ENCODE data around the gene CLEC9A. TPM values are rescaled to one million over a fixed set of nuclear protein-coding genes. Genes with fewer than 3 reads are reported as not detected.

CLEC9A gene
- polyA plus RNA-seq, 4 donors: 0.12 to 1.6 TPM; not detected in 2

- H3K36me3 ChIP-seq (ENCODE audit: control insufficient read depth in 3 of 3, insufficient read depth in 2 of 3, low read depth in 1 of 3, low read length in 3 of 3): no peaks in the 10 kb centered on the region
- FAIRE-seq (no peak), DNase-seq (no peak)
- H3K9me3 ChIP-seq (ENCODE audit: control insufficient read depth in 2 of 2, insufficient read depth in 1 of 2, low read depth in 1 of 2, low read length in 1 of 2): peaks cover 0 to 9% of the 10 kb centered on the region in 2 donors
- no peak overlapping the region for H3K4me3 ChIP-seq (ENCODE audit: low read depth in 1 of 3, low read length in 3 of 3)
- no peaks in the 10 kb centered on the region for H3K4me1 ChIP-seq (ENCODE audit: control insufficient read depth in 3 of 3, insufficient read depth in 2 of 3, low read depth in 1 of 3, low read length in 2 of 3)
- no peaks in the 10 kb centered on the region for H3K27me3 ChIP-seq (ENCODE audit: control insufficient read depth in 3 of 3, insufficient read depth in 3 of 3, low read length in 3 of 3)
- 82 to 88% (median 85%) methylated on average over 2 of the region's 2 CpGs for WGBS, 3 donors
- no peak overlapping the region for H3K27ac ChIP-seq (ENCODE audit: low read depth in 1 of 3, low read length in 2 of 3)
These were observed 79.9 kb downstream of the CLEC9A start for GRCh38 chr12:10110256-10110844.

GRCh38 chr12:10111451-10111850 is 81.0 kb downstream of the CLEC9A start:
- H3K9me3 ChIP-seq (ENCODE audit: control insufficient read depth in 2 of 2, insufficient read depth in 1 of 2, low read depth in 1 of 2, low read length in 1 of 2): peaks cover 0 to 9% of the 10 kb centered on the region in 2 donors
- 91 to 92% (median 91%) methylated on average over 38 of the region's 38 CpGs for WGBS, 3 donors
- DNase-seq (no peak), FAIRE-seq (no peak)
- H3K4me3 ChIP-seq (ENCODE audit: low read depth in 1 of 3, low read length in 3 of 3): no peak overlapping the region
- no peaks in the 10 kb centered on the region for H3K4me1 ChIP-seq (ENCODE audit: control insufficient read depth in 3 of 3, insufficient read depth in 2 of 3, low read depth in 1 of 3, low read length in 2 of 3)
- H3K27ac ChIP-seq (ENCODE audit: low read depth in 1 of 3, low read length in 2 of 3): no peak overlapping the region
- no peaks in the 10 kb centered on the region for H3K36me3 ChIP-seq (ENCODE audit: control insufficient read depth in 3 of 3, insufficient read depth in 2 of 3, low read depth in 1 of 3, low read length in 3 of 3)
- no peaks in the 10 kb centered on the region for H3K27me3 ChIP-seq (ENCODE audit: control insufficient read depth in 3 of 3, insufficient read depth in 3 of 3, low read length in 3 of 3)

- Histone ChIP-seq H3K9me3 (ENCODE audit: control insufficient read depth in 2 of 2, insufficient read depth in 1 of 2, low read depth in 1 of 2, low read length in 1 of 2) (peaks cover 0 to 9% of the 10 kb centered on the region in 2 donors), H3K4me3 (ENCODE audit: low read depth in 1 of 3, low read length in 3 of 3) (no peak overlapping the region), H3K27me3 (ENCODE audit: control insufficient read depth in 3 of 3, insufficient read depth in 3 of 3, low read length in 3 of 3) (no peaks in the 10 kb centered on the region), H3K4me1 (ENCODE audit: control insufficient read depth in 3 of 3, insufficient read depth in 2 of 3, low read depth in 1 of 3, low read length in 2 of 3) (no peaks in the 10 kb centered on the region), H3K27ac (ENCODE audit: low read depth in 1 of 3, low read length in 2 of 3) (no peak overlapping the region), H3K36me3 (ENCODE audit: control insufficient read depth in 3 of 3, insufficient read depth in 2 of 3, low read depth in 1 of 3, low read length in 3 of 3) (no peaks in the 10 kb centered on the region)
- WGBS, 3 donors: 88 to 97% (median 92%) methylated on average over 1 of the region's 1 CpG
- DNase-seq (no peak), FAIRE-seq (no peak)
These were observed 82.6 kb downstream of the CLEC9A start for GRCh38 chr12:10113075-10113474.

GRCh38 chr12:10113920-10114319 is 83.4 kb downstream of the CLEC9A start:
- Histone ChIP-seq H3K27ac (ENCODE audit: low read depth in 1 of 3, low read length in 2 of 3) (no peak overlapping the region), H3K27me3 (ENCODE audit: control insufficient read depth in 3 of 3, insufficient read depth in 3 of 3, low read length in 3 of 3) (no peaks in the 10 kb centered on the region), H3K4me3 (ENCODE audit: low read depth in 1 of 3, low read length in 3 of 3) (no peak overlapping the region), H3K4me1 (ENCODE audit: control insufficient read depth in 3 of 3, insufficient read depth in 2 of 3, low read depth in 1 of 3, low read length in 2 of 3) (no peaks in the 10 kb centered on the region), H3K9me3 (ENCODE audit: control insufficient read depth in 2 of 2, insufficient read depth in 1 of 2, low read depth in 1 of 2, low read length in 1 of 2) (peaks cover 0 to 9% of the 10 kb centered on the region in 2 donors), H3K36me3 (ENCODE audit: control insufficient read depth in 3 of 3, insufficient read depth in 2 of 3, low read depth in 1 of 3, low read length in 3 of 3) (no peaks in the 10 kb centered on the region)
- 13 to 57% (median 23%) methylated on average over 1 of the region's 1 CpG for whole genome bisulfite sequencing, 3 donors
- FAIRE-seq (no peak), DNase-seq (no peak)

- H3K27ac ChIP-seq (ENCODE audit: low read depth in 1 of 3, low read length in 2 of 3): no peak overlapping the region
- no peak overlapping the region for H3K4me3 ChIP-seq (ENCODE audit: low read depth in 1 of 3, low read length in 3 of 3)
- H3K4me1 ChIP-seq (ENCODE audit: control insufficient read depth in 3 of 3, insufficient read depth in 2 of 3, low read depth in 1 of 3, low read length in 2 of 3): no peaks in the 10 kb centered on the region
- DNase-seq: no peak
- WGBS, 3 donors: 88 to 90% (median 89%) methylated on average over 15 of the region's 15 CpGs
- no peaks in the 10 kb centered on the region for H3K36me3 ChIP-seq (ENCODE audit: control insufficient read depth in 3 of 3, insufficient read depth in 2 of 3, low read depth in 1 of 3, low read length in 3 of 3)
- no peak for FAIRE-seq
- peaks cover 0 to 9% of the 10 kb centered on the region in 2 donors for H3K9me3 ChIP-seq (ENCODE audit: control insufficient read depth in 2 of 2, insufficient read depth in 1 of 2, low read depth in 1 of 2, low read length in 1 of 2)
- no peaks in the 10 kb centered on the region for H3K27me3 ChIP-seq (ENCODE audit: control insufficient read depth in 3 of 3, insufficient read depth in 3 of 3, low read length in 3 of 3)
These were observed 84.8 kb downstream of the CLEC9A start for GRCh38 chr12:10115311-10115710.

Other genes with a start within 250 kb of the CLEC9A start
- gene KLRF1, start 203.2 kb upstream of the CLEC9A start, polyA plus RNA-seq: under 1 TPM in 2 of 4 donors, not detected in 2; 0.24 to 0.47 TPM
- gene CLEC2B, start 161.3 kb upstream of the CLEC9A start, polyA plus RNA-seq: 1 to 10 TPM in 3 of 4 donors, under 1 TPM in 1; 0.45 to 7.4 (median 4.9) TPM
- gene KLRF2, start 149.2 kb upstream of the CLEC9A start, polyA plus RNA-seq: under 1 TPM in 1 of 4 donors, not detected in 3; 0.75 TPM
- not detected for gene CLEC2A, start 98.3 kb upstream of the CLEC9A start, polyA plus RNA-seq
- gene CLEC12A, start 59.3 kb upstream of the CLEC9A start, polyA plus RNA-seq: 1 to 10 TPM in 2 of 4 donors, not detected in 2; 1.3 to 1.5 TPM
- gene CLEC1B, start 31.6 kb upstream of the CLEC9A start, polyA plus RNA-seq: under 1 TPM in 1 of 4 donors, not detected in 3; 0.09 TPM
- gene CLEC12B, start 20.1 kb upstream of the CLEC9A start, polyA plus RNA-seq: under 1 TPM in 2 of 4 donors, not detected in 2; 0.09 to 0.27 TPM
- 1 to 10 TPM in 2 of 4 donors, not detected in 2; 1.6 to 4.9 TPM for gene CLEC1A, start 68.3 kb downstream of the CLEC9A start, polyA plus RNA-seq
- gene CLEC7A, start 99.5 kb downstream of the CLEC9A start, polyA plus RNA-seq: 1 to 10 TPM in 3 of 4 donors, under 1 TPM in 1; 0.45 to 7.2 (median 5.2) TPM
- under 1 TPM in 3 of 4 donors, not detected in 1; 0.18 to 0.55 (median 0.27) TPM for gene OLR1, start 141.4 kb downstream of the CLEC9A start, polyA plus RNA-seq
- under 1 TPM in 2 of 4 donors, not detected in 2; 0.10 to 0.25 TPM for gene TMEM52B, start 148.3 kb downstream of the CLEC9A start, polyA plus RNA-seq
- 10 to 100 TPM; 38.9 to 59.4 (median 56.3) TPM for gene GABARAPL1, start 182.2 kb downstream of the CLEC9A start, polyA plus RNA-seq

Measured in small intestine (tissue), 7 donors.